ENCODE measurements around the gene NACAD.

NACAD gene

GRCh38 chr7:45088821-45089340 lies at the start of gene NACAD:
Gene NACAD, minus strand, starts transcription at chr7:45088969. Its CDS starts 75 bp downstream, at chr7:45088894.
- DNase-seq (ENCODE audit: low read depth in 2 of 2), result no peak

GRCh38 chr7:45136106-45137060 lies 47.6 kb upstream of the NACAD start:
- peak; percentile 45 for DNase-seq (ENCODE audit: low read depth in 2 of 2)

- no peak for DNase-seq (ENCODE audit: low read depth in 2 of 2)
Observed at GRCh38 chr7:45133877-45134276, 45.1 kb upstream of the NACAD start.

GRCh38 chr7:45133352-45133751 lies 44.6 kb upstream of the NACAD start:
- DNase-seq (ENCODE audit: low read depth in 2 of 2), result no peak

GRCh38 chr7:45132708-45133320 lies 44.0 kb upstream of the NACAD start:
- DNase-seq (ENCODE audit: low read depth in 2 of 2), result no peak

- DNase-seq (ENCODE audit: low read depth in 2 of 2), result no peak
Observed at GRCh38 chr7:45131891-45132290, 43.1 kb upstream of the NACAD start.

GRCh38 chr7:45130910-45131309 lies 42.1 kb upstream of the NACAD start:
- no peak for DNase-seq (ENCODE audit: low read depth in 2 of 2)

- DNase-seq (ENCODE audit: low read depth in 2 of 2), result no peak
Observed at GRCh38 chr7:45129906-45130305, 41.1 kb upstream of the NACAD start.

- DNase-seq (ENCODE audit: low read depth in 2 of 2), result no peak
Observed at GRCh38 chr7:45129181-45129800, 40.5 kb upstream of the NACAD start.

GRCh38 chr7:45126920-45127319 lies 38.2 kb upstream of the NACAD start:
- no peak for DNase-seq (ENCODE audit: low read depth in 2 of 2)

GRCh38 chr7:45126201-45126600 lies 37.4 kb upstream of the NACAD start:
- DNase-seq (ENCODE audit: low read depth in 2 of 2), result no peak

GRCh38 chr7:45125193-45125904 lies 36.6 kb upstream of the NACAD start:
- no peak for DNase-seq (ENCODE audit: low read depth in 2 of 2)

GRCh38 chr7:45123913-45124710 lies 35.3 kb upstream of the NACAD start:
- DNase-seq (ENCODE audit: low read depth in 2 of 2), result no peak

GRCh38 chr7:45122975-45123860 lies 34.4 kb upstream of the NACAD start:
- no peak for DNase-seq (ENCODE audit: low read depth in 2 of 2)

- DNase-seq (ENCODE audit: low read depth in 2 of 2), result no peak
Observed at GRCh38 chr7:45119550-45119949, 30.8 kb upstream of the NACAD start.

- no peak for DNase-seq (ENCODE audit: low read depth in 2 of 2)
Observed at GRCh38 chr7:45118889-45119331, 30.1 kb upstream of the NACAD start.

- DNase-seq (ENCODE audit: low read depth in 2 of 2), result no peak
Observed at GRCh38 chr7:45118292-45118691, 29.5 kb upstream of the NACAD start.

- DNase-seq (ENCODE audit: low read depth in 2 of 2), result no peak
Observed at GRCh38 chr7:45117582-45117981, 28.8 kb upstream of the NACAD start.

GRCh38 chr7:45116048-45116447 lies 27.3 kb upstream of the NACAD start:
- no peak for DNase-seq (ENCODE audit: low read depth in 2 of 2)

GRCh38 chr7:45114926-45115325 lies 26.2 kb upstream of the NACAD start:
- DNase-seq (ENCODE audit: low read depth in 2 of 2), result no peak
